Renal cortex interstitium (tissue), 11 donors: ENCODE data around the gene ZMYND11. TPM values are rescaled to one million over a fixed set of nuclear protein-coding genes. Genes with fewer than 3 reads are reported as not detected.

Source experiments
- DNase-seq, 11 donors: peaks; one replicate each; pipeline ENCODE4 v3.0.0-alpha.2; 2013; ENCODE audit warnings: low read depth in 9 of 11, low spot score in 4 of 11; ENCODE audit errors: extremely low read depth in 1 of 11
- polyA plus RNA-seq, 3 donors: library from polyadenylated mRNA; unstranded; fragments of 120-200 nt; gene quantifications; one replicate each; pipeline ENCODE4 v1.2.1, GENCODE V29; 2013; ENCODE audit not compliant: insufficient read length in 3 of 3

ZMYND11 gene
- polyA plus RNA-seq, 3 donors, result 94.8 to 105 (median 100) TPM

DNA sequence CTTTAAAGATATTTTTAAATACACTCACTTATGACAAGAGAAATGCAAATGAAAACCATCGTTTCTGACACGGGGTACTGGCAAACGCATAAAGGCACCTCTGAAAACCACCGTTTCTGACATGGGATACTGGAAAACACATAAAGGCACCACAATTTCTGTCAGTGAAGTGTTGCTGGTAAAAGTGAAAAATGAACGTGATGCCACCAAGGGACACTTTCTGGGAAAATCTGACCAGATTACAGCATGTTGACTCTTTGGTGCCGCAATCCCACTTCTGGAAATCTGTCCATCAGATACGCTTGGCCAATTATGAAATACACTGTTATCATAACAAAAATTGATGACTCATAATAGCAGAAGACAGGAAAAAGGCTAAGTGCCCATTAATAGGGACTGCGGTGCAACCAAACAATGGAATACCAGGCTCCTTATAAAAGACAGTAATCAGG, 131.7 kb downstream of the ZMYND11 start:
- no peak for DNase-seq

DNA sequence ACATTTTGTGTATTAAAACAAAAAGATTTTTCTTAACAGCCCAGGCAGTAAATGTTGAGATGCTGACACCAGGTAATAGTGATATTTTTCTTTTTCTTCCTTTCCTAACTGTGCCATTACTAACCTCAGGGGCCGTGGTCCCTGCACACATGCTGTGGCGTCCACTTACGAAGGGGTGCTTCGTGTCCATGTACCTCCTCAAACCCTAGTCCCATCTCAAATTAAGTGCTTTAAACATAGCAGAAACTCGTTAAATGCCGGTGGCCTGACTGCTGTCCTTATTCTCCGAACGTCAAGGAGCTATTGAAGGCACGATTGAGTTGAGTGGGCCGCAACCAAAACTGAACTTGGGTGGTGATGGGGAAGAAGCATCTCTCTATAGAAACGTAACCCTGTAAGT, 132.4 kb downstream of the ZMYND11 start:
- DNase-seq, result no peak

DNA sequence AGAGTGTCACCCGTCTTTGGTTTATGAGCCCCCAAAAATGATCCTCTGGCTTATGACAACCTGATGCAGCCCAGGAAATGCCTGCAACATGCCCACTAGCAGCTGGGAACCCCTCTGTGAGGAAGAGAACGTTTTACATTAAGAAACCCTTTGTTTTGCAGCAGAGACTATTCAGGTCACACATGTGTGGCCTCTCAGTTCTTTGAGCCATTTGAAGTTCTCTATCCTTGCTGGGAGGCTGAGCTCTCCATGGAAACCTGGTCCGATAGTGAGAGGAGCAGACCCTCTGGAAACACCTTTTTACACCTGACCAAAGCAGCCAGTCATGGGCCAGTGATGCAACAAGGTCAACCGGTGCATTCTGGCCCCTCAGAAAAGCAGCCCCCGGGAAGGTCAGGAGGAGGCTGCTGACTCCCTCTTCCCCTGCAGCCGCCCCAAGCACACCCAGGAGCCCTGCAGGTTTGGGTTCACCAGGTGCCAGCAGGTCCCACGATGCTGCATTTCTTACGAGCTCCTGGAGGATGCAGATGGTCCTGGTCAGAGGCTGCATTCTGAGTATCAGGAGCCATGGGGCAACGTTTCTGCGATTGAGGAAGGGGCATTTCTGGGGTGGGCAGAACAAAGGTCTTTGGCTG, 134.3 kb downstream of the ZMYND11 start:
- DNase-seq, result no peak

DNA sequence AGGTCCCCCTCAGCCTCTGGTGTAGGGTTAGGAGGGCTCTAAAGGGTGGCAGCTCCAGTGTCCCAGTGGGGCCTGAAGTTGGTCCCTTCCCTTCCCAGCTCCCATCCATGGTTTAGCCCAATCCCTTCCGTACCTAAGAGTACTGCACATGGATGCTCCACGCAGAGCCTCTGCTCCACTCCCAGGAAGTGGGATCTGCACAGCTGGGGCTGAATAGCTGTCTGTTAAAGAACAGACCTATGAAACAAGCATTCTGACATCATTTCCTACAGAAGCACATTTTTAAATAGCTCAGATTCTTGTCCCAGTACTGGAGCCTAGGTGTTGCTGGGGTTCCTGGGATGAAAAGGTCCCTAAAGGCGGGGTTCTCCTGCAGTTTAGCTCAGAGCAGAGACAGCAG, 135.9 kb downstream of the ZMYND11 start:
- no peak for DNase-seq

DNA sequence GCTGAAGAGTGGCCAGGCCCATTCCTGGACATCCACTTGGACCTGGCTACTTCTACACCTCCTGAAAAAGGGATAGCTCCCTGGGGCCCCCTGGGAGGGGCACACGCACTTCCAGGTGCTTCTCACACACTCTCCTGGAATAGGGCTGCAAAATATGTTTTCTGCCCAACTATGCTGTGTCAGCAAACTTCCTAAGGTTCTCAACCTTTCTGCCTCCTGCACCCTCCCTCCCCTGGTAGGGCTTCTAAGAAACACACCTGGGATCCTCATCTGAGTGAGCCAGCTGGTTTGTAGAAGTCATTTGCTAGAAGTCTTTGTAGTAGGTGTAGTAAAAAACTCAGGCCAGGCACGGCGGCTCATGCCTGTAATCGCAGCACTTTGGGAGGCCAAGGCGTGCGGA, 136.5 kb downstream of the ZMYND11 start:
- DNase-seq, result no peak

DNA sequence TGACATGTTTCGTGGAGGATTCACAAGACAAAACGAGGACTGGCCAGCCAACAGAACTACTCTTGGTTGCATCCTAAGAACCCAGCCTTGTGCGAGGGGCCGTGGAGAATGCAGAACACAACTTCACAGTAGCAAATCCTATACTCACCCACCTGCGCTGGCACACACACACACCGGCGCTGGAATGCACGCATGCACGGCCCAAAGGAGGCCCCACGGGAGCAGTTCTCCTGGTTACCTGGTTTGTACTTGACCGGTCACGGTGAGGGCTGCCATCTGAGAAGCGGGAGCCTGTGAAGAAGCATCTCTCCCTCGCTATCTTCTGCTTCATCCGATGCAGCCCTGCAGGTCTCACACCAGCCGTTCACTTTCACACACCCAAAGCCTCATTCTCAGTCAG, 137.8 kb downstream of the ZMYND11 start:
- DNase-seq, result no peak

DNA sequence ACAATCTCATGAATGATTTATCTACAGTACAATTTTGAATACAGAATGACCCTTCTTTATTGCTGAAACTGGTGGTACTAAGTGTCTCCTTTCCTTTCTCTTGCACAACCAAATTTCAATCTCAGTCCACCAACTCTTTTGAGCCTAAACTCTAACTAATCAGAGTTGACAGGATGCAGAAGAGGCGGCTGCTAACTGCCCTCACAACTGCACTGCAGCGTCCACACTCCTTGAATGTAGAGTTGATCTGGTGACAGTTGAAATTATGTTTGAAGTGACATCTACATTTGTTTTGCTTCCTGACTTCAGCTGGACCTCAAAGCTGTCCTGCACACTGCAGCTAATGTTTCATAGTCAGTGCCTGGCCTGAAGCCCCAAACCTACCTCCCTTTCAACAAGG, 139.6 kb downstream of the ZMYND11 start:
- DNase-seq, result no peak

DNA sequence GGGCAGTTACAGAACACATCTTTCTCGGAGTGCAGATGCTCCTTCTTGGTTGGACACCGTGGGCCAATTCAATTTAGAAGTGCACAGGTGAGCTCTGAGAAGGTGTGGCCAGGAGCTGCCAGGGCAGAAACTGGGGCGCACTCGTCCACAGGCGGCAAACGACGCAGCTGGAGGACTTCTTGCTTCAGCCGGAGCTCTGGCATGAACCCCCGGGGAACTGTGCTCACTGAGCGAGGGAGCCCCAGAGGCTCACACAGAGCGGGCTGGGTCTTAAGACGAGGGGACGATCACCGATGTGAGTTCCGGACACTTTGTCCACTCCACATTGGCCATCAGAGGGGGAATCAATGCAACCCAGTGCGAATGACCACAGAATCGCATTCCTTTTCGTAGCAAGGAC, 140.4 kb downstream of the ZMYND11 start:
- no peak for DNase-seq

DNA sequence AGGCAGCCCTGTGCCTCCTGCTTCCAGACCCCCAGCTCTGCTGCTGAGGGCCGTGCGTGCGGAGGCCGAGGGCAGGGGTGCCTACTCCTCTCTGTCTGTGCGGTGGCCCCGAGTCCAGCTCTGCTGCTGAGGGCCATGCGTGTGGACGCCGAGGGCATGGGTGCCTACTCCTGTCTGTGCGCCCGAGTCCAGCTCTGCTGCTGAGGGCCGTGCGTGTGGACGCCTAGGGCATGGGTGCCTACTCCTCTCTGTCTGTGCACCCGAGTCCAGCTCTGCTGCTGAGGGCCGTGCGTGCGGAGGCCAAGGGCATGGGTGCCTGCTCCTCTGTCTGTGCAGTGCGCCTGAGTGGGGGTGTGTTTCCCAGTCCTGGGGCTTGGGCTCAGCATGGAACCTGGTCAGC, 142.7 kb downstream of the ZMYND11 start:
- DNase-seq, result no peak

DNA sequence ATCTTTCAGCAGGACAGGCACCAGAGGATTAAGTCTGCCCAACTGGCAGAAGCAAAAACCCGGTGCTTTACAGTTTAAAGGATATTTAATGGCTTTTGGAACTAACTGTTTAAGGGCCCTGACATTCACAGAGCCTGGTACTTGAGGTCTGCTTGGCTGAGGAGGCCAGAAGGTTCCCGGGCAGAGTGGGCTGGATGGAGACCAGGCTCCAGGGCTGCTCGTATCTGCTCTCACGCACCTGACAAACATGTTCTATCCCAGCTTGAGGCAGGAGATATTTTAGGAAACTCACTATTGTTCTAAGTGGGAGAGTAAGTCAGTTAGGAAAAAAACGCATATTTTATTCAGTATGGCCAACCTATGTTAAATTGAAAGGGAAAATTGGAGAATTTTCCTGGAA, 143.5 kb downstream of the ZMYND11 start:
- no peak for DNase-seq

DNA sequence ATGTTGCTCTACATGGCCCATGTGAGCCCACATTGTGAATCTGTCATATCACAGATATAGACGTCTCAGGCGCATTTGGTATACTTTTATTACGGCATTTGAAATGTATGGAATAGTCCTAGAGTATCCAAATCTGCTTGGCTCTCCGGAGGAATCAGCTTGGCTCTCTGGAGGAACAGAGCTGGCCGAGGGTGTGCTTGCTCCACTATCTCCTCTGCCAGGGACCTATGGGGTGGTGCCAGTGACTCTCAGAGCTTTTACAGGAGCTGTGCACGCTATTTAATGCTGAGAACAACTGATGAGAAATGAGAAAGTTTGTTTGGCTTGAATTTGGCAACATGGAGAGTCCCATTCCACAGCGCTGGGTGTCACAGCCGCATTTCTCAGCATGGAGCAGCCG, 144.0 kb downstream of the ZMYND11 start:
- DNase-seq, result no peak

DNA sequence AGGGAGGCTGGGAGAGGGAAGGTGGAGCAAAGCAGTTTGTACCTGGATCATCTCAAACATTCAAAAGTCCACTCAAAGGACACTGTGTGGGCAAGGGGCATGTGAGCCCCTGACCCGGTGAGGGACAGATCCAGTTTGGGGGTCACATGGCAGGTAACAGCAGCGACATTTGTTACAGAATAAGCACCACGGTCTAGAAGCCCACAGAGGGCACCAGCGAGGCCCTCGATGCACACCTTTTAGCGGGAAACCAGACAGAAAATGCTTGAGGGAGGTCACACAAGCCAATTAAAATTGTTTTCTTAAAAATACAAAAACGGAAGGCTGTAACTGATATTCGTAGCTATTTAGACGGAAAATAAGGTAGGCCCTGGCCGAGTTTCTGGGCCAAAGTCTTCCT, 144.4 kb downstream of the ZMYND11 start:
- DNase-seq, result no peak

DNA sequence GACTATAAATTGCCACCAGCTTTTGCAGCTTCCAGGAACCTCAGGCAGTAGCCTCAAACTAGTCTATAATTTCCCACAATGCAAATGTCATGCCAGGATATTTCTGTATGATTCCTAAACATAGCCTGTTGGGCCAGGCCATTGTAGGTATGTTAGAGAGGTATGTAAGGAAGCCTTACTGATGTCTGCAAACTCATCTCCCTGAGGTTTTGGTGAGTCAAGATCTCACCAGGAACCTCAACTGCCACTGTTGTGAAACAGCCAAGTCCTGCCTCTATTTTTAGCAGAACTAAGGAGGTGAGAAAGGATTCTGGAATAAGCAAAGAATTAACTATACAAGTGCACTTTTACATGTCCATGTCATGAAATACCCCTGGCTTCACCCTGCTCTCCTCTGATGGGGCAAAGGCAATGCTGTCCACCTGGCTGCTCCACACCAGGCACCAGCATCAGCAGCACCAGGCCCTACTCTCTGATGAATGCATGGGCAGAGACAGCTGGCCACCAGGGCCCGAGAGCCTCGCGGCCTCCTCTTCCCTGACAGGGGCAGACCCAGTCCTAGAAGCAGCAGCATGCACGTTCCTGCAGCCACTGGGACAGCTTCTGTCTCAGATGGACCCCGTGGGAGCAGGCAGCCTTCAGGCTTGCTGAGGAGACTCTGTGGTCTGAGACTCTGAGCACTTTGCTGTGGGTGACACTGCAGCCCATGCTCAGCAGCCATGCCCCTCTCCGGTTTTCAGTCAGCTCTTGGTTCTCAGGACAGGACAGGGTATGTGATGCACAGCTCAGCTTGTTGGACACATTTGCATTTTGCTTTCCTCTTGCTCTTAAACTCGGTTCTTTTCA, 147.3 kb downstream of the ZMYND11 start:
- DNase-seq, result no peak

DNA sequence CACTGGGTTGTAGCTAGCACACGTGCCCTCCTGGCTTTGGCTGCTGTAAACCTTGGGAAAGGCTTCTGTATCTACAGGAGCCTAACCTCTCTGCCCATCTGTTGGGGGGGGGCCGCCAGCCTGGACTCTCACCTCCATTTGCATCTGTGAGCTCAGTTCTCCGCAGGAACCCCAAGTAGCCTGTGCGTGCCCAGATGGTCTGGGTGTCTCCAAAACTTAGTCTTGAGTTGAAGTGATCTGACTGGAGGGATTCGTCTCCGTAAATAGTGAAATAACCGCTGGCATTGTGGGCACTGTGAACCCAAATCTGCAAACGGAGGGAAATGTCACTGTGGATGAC, 147.9 kb downstream of the ZMYND11 start:
- no peak for DNase-seq

DNA sequence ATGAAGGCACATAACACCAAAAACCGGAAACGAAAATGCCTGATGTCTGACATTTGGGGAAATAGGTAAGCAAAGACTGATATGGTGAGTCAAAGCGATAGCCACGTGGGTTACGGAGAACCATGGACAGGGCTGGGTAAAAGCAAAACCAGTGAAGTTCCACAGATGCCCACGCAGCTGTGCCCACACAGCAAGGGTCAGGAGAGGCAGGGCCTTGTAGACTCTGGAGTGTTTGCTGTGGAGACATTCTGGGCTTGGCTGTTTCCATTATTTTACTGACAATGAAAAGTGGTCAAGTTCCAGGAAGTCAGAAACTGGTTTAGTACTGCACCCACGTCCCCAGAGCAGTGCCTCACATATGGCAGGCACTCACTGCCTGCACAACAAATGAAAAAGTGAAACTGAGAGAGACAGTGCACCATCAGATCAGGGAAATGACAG, 148.7 kb downstream of the ZMYND11 start:
- DNase-seq, result no peak

DNA sequence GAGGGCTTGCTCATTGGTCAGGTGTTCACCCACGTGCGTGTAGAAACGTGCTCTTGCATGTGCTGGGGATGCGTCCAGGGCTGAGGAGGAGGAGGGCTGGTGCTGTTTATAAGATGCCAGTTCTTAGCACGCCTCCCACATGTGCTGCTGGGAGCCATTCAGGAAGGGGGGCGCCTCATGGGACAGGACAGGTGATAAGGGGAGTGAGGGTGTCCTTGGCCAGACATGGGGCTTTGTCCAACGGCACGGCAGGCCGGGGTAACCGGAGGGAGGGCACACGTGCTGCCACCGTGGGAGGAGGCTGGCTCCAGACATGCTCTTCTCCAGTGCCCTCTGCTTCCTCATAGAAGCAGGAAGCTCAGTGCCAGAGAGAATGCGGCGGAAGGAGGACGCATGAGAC, 150.0 kb downstream of the ZMYND11 start:
- DNase-seq, result no peak

DNA sequence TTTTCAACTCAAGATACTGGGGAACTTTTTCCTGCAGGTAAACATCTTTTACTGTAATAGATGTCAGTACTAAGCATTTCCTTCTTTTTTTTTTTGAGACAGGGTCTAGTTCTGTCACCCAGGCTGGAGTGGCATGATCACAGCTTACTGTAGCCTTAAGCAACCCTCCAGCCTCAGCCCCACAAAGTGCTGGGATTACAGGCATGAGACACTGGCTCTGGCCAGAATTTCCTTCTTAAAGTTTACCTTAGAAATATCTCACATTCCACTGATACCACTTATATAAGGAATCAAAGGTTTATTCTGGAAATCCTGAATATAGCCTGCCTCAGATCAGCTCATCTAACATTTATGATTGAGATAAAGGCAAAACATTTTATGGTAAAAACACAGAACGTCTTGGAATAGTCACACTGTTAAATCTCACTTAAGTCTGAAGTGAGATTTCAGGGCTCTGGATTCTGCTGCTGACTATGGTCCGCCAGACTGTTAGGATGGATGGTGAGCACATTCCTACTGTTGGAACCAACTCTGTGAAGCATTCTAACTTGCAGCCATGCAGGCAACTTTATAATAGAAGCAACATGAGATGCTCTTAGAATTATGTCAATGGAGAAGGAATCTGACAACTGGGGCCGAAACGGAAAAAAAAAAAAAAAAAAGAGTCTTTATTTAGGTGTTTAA, 151.9 kb downstream of the ZMYND11 start:
- DNase-seq, result no peak

DNA sequence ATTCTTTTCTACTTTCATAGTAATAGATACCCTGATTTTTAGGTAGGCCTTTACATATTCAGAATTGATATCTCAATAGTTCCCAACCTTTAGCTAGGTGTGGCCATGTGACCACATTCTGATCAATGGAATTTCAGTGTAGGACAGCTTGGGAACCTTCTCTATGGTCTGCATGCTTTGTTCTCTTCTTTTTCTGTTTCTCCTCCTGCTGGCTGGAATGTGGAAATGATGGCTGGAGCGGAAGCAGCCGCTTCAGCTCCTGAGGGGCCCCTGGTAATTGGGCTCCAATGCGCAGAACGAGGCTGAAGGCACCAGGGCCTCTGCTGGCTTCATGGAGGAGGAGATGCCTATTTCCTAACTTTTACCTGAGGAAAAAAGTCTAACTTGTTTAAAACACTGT, 152.6 kb downstream of the ZMYND11 start:
- no peak for DNase-seq

DNA sequence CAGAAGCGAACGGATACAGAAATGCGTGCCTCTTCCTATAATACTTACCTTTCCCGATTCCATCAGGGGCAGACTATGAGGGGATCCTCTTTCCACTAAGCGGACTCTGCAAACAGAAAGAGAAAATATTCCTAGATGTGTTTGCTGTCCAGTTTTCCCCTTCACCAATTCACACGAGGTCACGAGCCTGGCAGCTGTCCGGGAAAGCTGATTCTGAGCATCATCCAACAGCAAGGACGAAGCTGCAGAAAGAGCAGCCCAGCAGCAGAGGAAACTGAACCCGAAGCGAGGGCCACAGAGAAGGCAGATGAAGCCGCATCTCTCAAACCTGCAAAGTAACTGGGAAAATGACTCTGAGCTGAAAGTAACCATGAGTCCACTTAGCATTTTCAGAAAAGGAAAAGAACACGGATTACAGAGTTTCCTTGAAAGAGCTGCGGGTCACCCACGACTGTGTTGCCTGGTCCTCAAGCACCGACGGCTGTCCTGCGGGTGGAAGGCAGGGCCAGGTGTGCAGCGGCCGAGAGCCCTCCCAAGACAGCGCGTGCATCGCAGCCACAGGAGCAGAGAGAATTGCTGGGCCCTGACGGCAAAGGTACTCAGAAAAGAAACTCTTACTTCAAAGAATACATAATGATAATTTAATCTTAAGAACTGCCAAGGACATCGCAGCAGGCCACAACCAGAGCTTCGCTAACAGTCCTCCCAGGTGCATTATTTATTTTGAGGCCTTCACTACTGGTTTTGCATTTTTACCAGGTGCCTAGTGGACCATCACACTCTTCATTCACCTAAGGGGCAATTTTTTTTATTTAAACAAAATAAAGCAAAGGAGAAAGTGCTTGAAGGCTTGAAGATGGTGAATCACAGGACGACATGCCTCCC, 153.3 kb downstream of the ZMYND11 start:
- DNase-seq, result no peak
